H1 (cell line): ENCODE data around the gene BARHL2.

Experiments
- ASH2L ChIP-seq: fragments of 200-600, 300-600 bp; sonication (generic); IDR thresholded peaks from one replicate; pipeline ENCODE4 v1.7.1; 2017; ENCODE audit warnings: low read length
- CTCF ChIP-seq, 3 experiments: IDR thresholded peaks; 1 replicate in 2 of 3; 2 replicates in 1 of 3; pipeline versions ENCODE4 v1.5.1 to v1.6.1; 2011; ENCODE audit warnings: low read length in 3 of 3, mild to moderate bottlenecking in 3 of 3, inconsistent platforms in 2 of 3, low read depth in 1 of 3, moderate library complexity in 1 of 3; ENCODE audit not compliant: insufficient read depth in 1 of 3; ENCODE audit errors: control extremely low read depth in 1 of 3
- EGR1 ChIP-seq: IDR thresholded peaks from 2 replicates; pipeline ENCODE4 v1.6.1; 2011; ENCODE audit warnings: low read depth, low read length, borderline replicate concordance
- EP300 ChIP-seq, 2 experiments: IDR thresholded peaks; 1 replicate in 1 of 2; 2 replicates in 1 of 2; pipeline ENCODE4 v1.6.1; 2011 to 2012; ENCODE audit warnings: low read depth in 2 of 2, low read length in 2 of 2, mild to moderate bottlenecking in 2 of 2, borderline replicate concordance in 1 of 2, inconsistent platforms in 1 of 2, moderate library complexity in 1 of 2
- EZH2 ChIP-seq: fragments of 200-600 bp; sonication (generic); IDR thresholded peaks from 2 replicates; pipeline ENCODE4 v1.7.1; 2012; ENCODE audit warnings: low read depth, mild to moderate bottlenecking, moderate library complexity, low read length, inconsistent platforms; ENCODE audit not compliant: severe bottlenecking
- GABPA ChIP-seq: IDR thresholded peaks from 2 replicates; pipeline ENCODE4 v1.6.1; 2011; ENCODE audit warnings: mild to moderate bottlenecking, low read length, moderate library complexity, borderline replicate concordance; ENCODE audit not compliant: insufficient read depth
- HDAC2 ChIP-seq, 2 experiments: fragments of 300-600 bp in 1 of 2; sonication (generic) in 1 of 2; IDR thresholded peaks; 2 replicates each; pipeline ENCODE4 v1.6.1; 2011 to 2012; ENCODE audit warnings: low read depth in 2 of 2, low read length in 2 of 2, mild to moderate bottlenecking in 2 of 2, moderate library complexity in 2 of 2, borderline replicate concordance in 1 of 2, inconsistent platforms in 1 of 2
- MAFK ChIP-seq: IDR thresholded peaks from 2 replicates; pipeline ENCODE4 v1.6.1; 2012; ENCODE audit warnings: low read depth, mild to moderate bottlenecking, improper control_type of control experiment, low read length
- MAX ChIP-seq: IDR thresholded peaks from 2 replicates; pipeline ENCODE4 v1.6.1; 2012; ENCODE audit warnings: inconsistent platforms
- NRF1 ChIP-seq: IDR thresholded peaks from 2 replicates; pipeline ENCODE4 v1.6.1; 2011; ENCODE audit warnings: mild to moderate bottlenecking, low read depth, low read length, improper control_type of control experiment
- POLR2A ChIP-seq, 2 experiments: IDR thresholded peaks; 1 replicate in 1 of 2; 2 replicates in 1 of 2; pipeline ENCODE4 v1.6.1; 2011; ENCODE audit warnings: low read depth in 2 of 2, low read length in 2 of 2, mild to moderate bottlenecking in 2 of 2; ENCODE audit errors: control extremely low read depth in 1 of 2
- SIN3A ChIP-seq, 2 experiments: IDR thresholded peaks in 1 of 2; conservative IDR thresholded peaks in 1 of 2; 2 replicates each; pipeline ENCODE4 v1.6.1; 2011 to 2012; ENCODE audit warnings: low read length in 2 of 2, improper control_type of control experiment in 1 of 2, low read depth in 1 of 2, mild to moderate bottlenecking in 1 of 2
- YY1 ChIP-seq: IDR thresholded peaks from 2 replicates; pipeline ENCODE4 v1.6.1; 2011; ENCODE audit warnings: low read depth, mild to moderate bottlenecking, low read length

DNA sequence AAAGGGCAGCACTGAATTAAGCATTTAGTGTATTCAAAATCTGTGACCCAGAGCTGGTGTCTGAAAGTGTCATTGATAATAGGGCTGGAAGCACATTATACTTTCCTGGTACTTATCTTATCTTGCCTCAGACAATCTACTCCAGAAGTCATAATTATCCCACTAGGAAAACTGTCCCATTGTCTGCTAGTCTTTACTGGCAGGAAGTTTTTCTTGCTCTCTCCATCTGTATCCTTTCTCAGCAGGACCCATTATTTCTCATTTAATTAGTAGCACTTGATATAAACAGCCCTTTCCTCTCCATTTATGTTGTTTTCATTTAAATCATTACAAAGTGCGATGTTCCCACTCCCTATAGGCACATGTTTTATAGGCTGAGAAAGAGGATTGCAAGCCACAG lies 36.5 kb upstream of the BARHL2 start:
- TF ChIP-seq SIN3A (conservative IDR thresholded peaks at IDR 0.05 in 1 of 2, IDR thresholded peaks at IDR 0.05 in 1 of 2; ENCODE audit: low read depth in 1 of 2, low read length in 2 of 2) (no peak), CTCF (IDR thresholded peaks at IDR 0.05; ENCODE audit: control extremely low read depth in 1 of 3, insufficient read depth in 1 of 3, low read depth in 1 of 3, low read length in 3 of 3) (no peak), GABPA (no peak), MAX (no peak), EGR1 (no peak), NRF1 (no peak), MAFK (no peak), POLR2A (IDR thresholded peaks at IDR 0.05; ENCODE audit: control extremely low read depth in 1 of 2, low read depth in 2 of 2, low read length in 2 of 2) (no peak), ASH2L (no peak), YY1 (no peak), EP300 (IDR thresholded peaks at IDR 0.05; ENCODE audit: borderline replicate concordance in 1 of 2, low read depth in 2 of 2, low read length in 2 of 2) (no peak), EZH2 (no peak), HDAC2 (IDR thresholded peaks at IDR 0.05; ENCODE audit: borderline replicate concordance in 1 of 2, low read depth in 2 of 2, low read length in 2 of 2) (no peak)
